ENCODE data around the gene SEH1L. TPM values are rescaled to one million over a fixed set of nuclear protein-coding genes. Genes with fewer than 3 reads are reported as not detected.

Gene SEH1L
- total RNA-seq, 1 experiment from 2014 or later = 98.3 TPM

DNA sequence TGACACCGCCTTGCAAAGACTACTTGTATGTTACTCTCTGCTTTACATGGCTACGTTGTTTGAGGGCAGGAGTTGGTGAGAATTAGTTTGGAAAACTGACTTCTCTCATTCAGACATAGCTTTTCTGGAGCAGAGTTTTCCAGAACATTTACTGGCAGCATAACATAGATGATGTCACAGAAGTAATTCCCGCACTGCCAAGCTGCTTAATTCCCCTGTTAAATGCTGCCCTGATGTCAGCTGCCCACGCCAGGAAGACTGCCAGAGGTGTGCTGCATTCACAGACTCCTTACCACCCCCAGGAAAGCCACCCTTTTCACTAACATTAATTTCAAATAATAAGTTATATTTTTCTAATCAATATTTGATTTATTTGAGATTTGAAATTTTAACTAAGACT, 39.1 kb upstream of the SEH1L start:
- ChIA-PET POLR2A (ENCODE audit: unreplicated experiment) (interaction anchor here (0.7 kb wide), 1 partner anchor 23 kb away, joined by 3 read pairs; no protein-coding TSS in a partner anchor), CTCF (no interaction called here)

DNA sequence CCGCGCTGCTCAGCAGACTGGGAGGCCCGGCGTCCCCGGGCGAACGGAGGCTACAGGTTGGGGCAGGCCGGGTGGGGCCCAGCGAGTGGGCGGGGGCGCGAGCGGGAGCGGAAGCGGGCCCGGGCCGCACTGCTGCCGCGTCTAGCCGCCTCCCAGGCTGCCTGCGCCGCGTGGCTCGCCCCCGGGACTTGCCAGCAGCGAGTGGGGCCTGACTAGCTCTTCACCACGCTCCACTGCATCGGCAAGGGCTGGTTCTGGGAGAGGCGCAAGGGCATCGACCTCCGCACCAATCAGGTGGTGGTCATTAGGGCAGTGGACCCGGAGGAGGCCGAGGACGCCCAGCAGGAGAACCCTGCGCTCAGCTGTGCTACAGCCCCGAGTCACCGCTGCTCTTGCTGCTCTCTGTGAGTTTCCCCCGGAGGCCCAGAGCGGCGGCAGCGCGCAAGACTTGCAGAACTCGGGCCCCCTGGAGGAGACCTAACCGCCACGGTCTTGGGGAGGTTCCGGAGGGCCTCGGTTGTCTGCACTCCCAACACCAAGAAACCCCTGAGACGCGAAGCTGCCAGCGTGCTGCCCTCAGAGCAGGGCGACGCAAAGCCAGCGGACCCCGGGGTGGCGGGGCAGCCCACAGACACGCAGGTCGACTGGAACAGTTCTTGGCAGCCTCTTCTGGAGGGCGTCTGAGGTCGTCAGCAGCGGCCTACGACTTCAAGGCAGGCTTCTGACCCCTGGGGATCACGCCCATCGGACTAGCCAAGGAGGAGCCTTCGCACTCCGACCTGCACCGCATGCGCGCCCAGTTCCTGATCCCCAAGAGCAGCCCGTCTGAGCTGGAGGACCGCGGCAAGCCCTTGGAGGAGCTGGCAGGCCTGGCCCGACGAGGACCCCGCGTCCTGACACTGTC, 36.5 kb upstream of the SEH1L start:
- no peaks in the 10 kb centered on the region for H3K9me3 ChIP-seq (ENCODE audit: insufficient read depth, low read depth)
- no peaks in the 10 kb centered on the region for H3K9me2 ChIP-seq (ENCODE audit: insufficient read depth)
- no peaks in the 10 kb centered on the region for H3F3A ChIP-seq (ENCODE audit: insufficient read depth, low read depth)
- no peak for DNase-seq
- no peak overlapping the region for H3K4me3 ChIP-seq
- H3K4me2 ChIP-seq = no peak overlapping the region
- ChIA-PET CTCF (no interaction called here), POLR2A (ENCODE audit: unreplicated experiment) (no interaction called here)
- no peaks in the 10 kb centered on the region; the same call in 1 of the 2 replicates for H3K27me3 ChIP-seq (ENCODE audit: insufficient read depth, low read depth)
- intact Hi-C loops (cut with micrococcal nuclease; ENCODE audit: unreplicated experiment) = no loop called here
- no peak overlapping the region for H3K27ac ChIP-seq
- H3K79me2 ChIP-seq (ENCODE audit: low read depth) = no peaks in the 10 kb centered on the region
- H3K4me1 ChIP-seq (replicated peaks; ENCODE audit: insufficient read depth) = no peaks in the 10 kb centered on the region
- TF ChIP-seq EZH2 (IDR thresholded peaks at IDR 0.05; ENCODE audit: low read depth) = no peak
- TF ChIP-seq, protein P1, sequence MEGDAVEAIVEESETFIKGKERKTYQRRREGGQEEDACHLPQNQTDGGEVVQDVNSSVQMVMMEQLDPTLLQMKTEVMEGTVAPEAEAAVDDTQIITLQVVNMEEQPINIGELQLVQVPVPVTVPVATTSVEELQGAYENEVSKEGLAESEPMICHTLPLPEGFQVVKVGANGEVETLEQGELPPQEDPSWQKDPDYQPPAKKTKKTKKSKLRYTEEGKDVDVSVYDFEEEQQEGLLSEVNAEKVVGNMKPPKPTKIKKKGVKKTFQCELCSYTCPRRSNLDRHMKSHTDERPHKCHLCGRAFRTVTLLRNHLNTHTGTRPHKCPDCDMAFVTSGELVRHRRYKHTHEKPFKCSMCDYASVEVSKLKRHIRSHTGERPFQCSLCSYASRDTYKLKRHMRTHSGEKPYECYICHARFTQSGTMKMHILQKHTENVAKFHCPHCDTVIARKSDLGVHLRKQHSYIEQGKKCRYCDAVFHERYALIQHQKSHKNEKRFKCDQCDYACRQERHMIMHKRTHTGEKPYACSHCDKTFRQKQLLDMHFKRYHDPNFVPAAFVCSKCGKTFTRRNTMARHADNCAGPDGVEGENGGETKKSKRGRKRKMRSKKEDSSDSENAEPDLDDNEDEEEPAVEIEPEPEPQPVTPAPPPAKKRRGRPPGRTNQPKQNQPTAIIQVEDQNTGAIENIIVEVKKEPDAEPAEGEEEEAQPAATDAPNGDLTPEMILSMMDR (conservative IDR thresholded peaks at IDR 0.05) = no peak
- no peaks in the 10 kb centered on the region for H4K20me1 ChIP-seq (ENCODE audit: insufficient read depth)
- no TSS peak for BruUV-seq (replicated peaks)
- no peaks in the 10 kb centered on the region for H3K36me3 ChIP-seq (ENCODE audit: low read depth)
- H2AFZ ChIP-seq = no peak overlapping the region

More for the DNA sequence above, 39.1 kb upstream of the SEH1L start:
- Histone ChIP-seq H3K79me2 (ENCODE audit: low read depth) (no peaks in the 10 kb centered on the region), H3K9me2 (ENCODE audit: insufficient read depth) (no peaks in the 10 kb centered on the region), H2AFZ (no peak overlapping the region), H3K36me3 (ENCODE audit: low read depth) (no peaks in the 10 kb centered on the region), H3K9me3 (ENCODE audit: insufficient read depth, low read depth) (no peaks in the 10 kb centered on the region), H3K4me3 (no peak overlapping the region), H3K4me2 (no peak overlapping the region), H3K4me1 (replicated peaks; ENCODE audit: insufficient read depth) (no peaks in the 10 kb centered on the region), H3K27me3 (ENCODE audit: insufficient read depth, low read depth) (no peaks in the 10 kb centered on the region; the same call in 1 of the 2 replicates), H3F3A (ENCODE audit: insufficient read depth, low read depth) (no peaks in the 10 kb centered on the region), H4K20me1 (ENCODE audit: insufficient read depth) (no peaks in the 10 kb centered on the region), H3K27ac (no peak overlapping the region)
- BruUV-seq (replicated peaks) = no TSS peak
- intact Hi-C loops (cut with micrococcal nuclease; ENCODE audit: unreplicated experiment) = no loop called here
- DNase-seq = no peak
- TF ChIP-seq EZH2 (IDR thresholded peaks at IDR 0.05; ENCODE audit: low read depth) = no peak
- TF ChIP-seq, protein P1 (conservative IDR thresholded peaks at IDR 0.05) = no peak

DNA sequence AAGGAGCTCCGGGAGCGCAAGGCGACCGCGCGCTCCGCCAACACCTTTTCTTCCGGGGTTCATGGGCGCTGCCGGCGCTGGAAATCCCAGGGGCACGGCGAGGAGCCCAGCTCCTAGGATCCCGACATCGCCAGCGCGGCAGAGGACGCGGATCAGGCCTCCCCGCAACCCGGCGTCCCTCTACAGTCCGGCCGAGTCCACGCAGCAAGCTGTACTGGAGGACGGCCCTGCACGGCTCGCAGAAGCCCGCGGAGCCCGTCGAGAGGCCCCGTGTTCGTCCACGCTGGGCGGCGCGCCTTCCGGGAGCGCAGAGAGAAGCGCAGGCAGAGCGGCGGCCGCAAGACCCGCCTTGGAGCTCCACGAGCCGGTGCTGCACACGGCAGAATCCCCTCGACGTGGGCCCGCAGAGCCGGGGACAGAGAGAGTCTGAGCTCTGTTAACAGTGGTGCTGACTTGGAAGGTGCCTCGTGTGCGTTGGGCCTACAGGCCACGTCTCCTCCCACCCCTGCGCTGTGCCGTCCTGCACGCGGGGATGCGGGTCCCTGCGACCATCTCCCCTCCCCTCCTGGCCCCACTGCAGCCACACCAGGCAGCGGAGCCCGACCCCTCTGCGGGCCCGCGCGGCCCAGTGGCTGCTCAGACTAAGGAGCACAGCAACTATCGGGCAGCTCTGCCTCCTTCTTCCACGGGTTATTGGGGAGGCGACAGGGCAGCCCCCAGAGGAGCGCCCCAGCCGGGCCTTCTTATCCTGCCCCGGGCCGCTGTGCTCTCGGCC, 35.7 kb upstream of the SEH1L start:
- no peaks in the 10 kb centered on the region for H3K79me2 ChIP-seq (ENCODE audit: low read depth)
- no peaks in the 10 kb centered on the region for H3K9me2 ChIP-seq (ENCODE audit: insufficient read depth)
- H3K27ac ChIP-seq = no peak overlapping the region
- H3F3A ChIP-seq (ENCODE audit: insufficient read depth, low read depth) = no peaks in the 10 kb centered on the region
- ChIA-PET CTCF (no interaction called here), POLR2A (ENCODE audit: unreplicated experiment) (interaction anchor here (0.6 kb wide), 1 partner anchor 10 kb away, joined by 5 read pairs; no protein-coding TSS in a partner anchor)
- no peak overlapping the region for H3K4me3 ChIP-seq
- H4K20me1 ChIP-seq (ENCODE audit: insufficient read depth) = no peaks in the 10 kb centered on the region
- H3K27me3 ChIP-seq (ENCODE audit: insufficient read depth, low read depth) = no peaks in the 10 kb centered on the region
- no peaks in the 10 kb centered on the region for H3K9me3 ChIP-seq (ENCODE audit: insufficient read depth, low read depth)
- no TSS peak for BruUV-seq (replicated peaks)
- H3K36me3 ChIP-seq (ENCODE audit: low read depth) = no peaks in the 10 kb centered on the region
- intact Hi-C loops (cut with micrococcal nuclease; ENCODE audit: unreplicated experiment) = no loop called here
- TF ChIP-seq, protein P1 (conservative IDR thresholded peaks at IDR 0.05) = no peak
- no peak for TF ChIP-seq EZH2 (IDR thresholded peaks at IDR 0.05; ENCODE audit: low read depth)
- no peak overlapping the region for H2AFZ ChIP-seq
- DNase-seq = no peak
- H3K4me1 ChIP-seq (replicated peaks; ENCODE audit: insufficient read depth) = no peaks in the 10 kb centered on the region
- no peak overlapping the region for H3K4me2 ChIP-seq

Data from PC-9 (cell line).